Iris pigment epithelial cell (primary cell): ENCODE results near the gene SMAP2.
A peak's percentile ranks its signal among the peaks of the same experiment; 100 is the strongest.

Experiments
- DNase-seq: peaks from one replicate; pipeline ENCODE4 v3.0.0-alpha.2; 2011; ENCODE audit warnings: low read depth

SMAP2 gene

DNA sequence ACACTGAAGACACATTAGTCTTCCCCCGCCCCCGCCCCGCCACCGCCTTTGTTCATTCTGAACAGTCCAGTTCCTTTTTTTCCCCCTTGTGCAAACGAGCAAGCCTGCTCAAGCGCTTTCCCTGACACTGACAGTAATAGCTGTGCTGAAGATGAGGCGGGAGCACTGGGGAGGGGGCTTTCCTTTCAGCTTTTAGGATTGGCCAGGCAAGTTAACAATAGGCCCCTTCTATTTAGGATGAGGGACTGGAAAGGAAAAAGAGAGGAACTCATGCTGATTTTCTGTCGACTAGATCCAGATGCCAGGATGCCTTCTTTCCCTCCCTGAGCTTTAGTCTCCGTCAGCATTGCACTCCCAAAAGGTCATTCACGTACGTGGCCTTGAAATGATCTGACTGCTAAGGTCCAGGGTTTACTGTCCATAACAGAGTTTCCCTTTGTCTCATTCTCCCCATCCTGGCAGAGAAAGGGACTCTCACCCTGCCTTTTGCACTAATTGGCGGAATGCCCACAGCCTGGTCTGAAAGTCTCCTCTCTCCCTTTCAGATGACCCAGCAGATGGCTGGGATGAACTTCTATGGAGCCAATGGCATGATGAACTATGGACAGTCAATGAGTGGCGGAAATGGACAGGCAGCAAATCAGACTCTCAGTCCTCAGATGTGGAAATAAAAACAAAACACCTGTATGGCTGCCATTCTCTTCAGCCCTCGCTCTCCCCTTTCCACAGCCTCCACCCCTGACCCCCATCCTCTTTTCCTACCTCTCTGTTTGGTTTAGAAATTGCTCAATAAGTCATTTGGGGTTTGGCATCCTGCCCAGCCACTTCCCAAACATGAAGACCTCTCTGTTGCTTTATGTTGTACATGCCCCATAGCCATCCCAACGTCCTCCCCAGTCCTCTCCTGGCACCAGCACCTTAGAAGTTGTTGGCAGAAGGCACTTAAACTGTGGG is 48.2 kb downstream of the SMAP2 start:
- DNase-seq: peak; percentile 31

- DNase-seq: no peak
These were observed 49.2 kb downstream of the SMAP2 start for GRCh38 chr1:40422630-40423263.

- no peak for DNase-seq
These were observed 49.7 kb downstream of the SMAP2 start for GRCh38 chr1:40423264-40423642.

GRCh38 chr1:40423951-40424618 is 50.6 kb downstream of the SMAP2 start:
- no peak for DNase-seq

DNA sequence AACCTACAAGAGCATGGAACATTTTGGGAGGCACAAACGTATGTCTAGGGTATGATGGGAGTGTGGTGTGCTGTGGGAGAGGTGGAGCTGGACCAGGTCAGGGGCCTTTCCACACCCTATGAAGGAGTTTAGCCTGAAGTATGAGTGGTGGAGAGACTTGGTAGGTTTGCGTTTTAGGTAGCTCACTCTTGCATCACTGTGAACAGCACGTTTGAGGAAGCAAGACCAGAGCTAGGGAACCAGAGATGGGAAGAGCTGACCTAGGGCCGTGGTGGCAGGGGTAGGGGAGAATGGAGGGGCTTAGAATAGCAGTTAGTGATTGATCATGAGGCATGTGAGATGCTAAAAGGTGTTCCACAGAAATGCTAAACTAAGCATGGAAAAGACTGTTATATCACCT is 51.7 kb downstream of the SMAP2 start:
- no peak for DNase-seq

- DNase-seq: no peak
These were observed 57.9 kb downstream of the SMAP2 start for GRCh38 chr1:40431385-40431784.

GRCh38 chr1:40432644-40433390 is 59.3 kb downstream of the SMAP2 start:
- no peak for DNase-seq

DNA sequence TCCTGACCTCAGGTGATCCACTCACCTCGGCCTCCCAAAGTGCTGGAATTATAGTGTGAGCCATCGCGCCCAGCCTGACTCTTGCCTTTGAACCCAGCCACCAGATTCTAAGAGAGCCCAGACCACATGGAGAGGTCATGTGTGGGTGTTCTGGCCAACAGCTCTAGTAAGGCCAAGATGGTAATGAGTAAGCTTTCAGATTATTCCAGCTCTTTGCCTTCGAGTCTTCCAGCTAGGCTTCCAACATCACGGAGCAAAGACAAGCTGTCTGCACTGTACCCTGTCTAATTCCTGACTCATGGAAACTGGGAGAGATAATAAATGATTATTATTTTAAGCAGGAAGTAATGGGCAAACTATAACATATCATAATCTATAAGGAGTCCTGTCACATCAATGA is 61.9 kb downstream of the SMAP2 start:
- DNase-seq: peak; percentile 54

GRCh38 chr1:40435876-40436275 is 62.3 kb downstream of the SMAP2 start:
- no peak for DNase-seq

- DNase-seq: peak; percentile 36
These were observed 65.0 kb downstream of the SMAP2 start for GRCh38 chr1:40438391-40439015.

- DNase-seq: no peak
These were observed 65.7 kb downstream of the SMAP2 start for GRCh38 chr1:40439247-40439646.

- peak; percentile 92 for DNase-seq
These were observed 76.4 kb downstream of the SMAP2 start, which contains the start of gene ZFP69B for GRCh38 chr1:40449684-40450494. ZFP69B (plus strand) TSS chr1:40450476; CDS start chr1:40450962, 486 bp downstream.

DNA sequence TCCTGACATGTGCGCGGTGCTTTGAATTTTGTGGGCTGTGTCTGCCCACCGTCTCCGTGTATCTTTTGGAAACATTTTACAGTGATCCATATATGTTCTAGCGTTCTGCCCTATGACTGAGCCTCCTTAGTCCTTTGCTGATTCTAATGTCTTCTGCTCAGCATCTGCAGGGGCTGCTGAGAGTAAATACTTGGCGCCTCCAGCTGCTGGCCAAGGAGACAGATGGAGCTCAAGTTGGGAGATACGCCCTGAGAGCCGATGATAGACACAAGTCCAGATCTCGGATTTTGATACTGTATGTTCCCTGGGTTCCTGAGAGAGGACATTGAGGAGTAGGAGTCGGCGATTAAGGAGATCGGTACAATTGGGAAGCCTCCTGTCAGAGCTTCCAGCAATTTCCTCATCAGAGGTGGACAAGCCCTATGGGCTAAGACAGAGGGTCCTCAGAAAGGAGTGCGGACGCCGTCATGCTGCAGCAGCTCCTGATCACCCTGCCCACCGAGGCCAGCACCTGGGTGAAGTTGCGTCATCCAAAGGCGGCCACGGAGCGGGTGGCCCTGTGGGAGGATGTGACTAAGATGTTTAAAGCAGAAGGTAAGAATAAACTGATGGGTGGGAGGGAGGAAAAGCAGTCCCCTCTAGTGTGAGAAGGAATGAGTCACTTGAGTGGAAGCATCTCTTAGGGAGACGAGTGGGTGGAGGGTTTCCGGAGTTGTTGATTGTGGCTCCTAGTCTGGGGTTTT is 77.1 kb downstream of the SMAP2 start:
- peak; percentile 88 for DNase-seq

DNA sequence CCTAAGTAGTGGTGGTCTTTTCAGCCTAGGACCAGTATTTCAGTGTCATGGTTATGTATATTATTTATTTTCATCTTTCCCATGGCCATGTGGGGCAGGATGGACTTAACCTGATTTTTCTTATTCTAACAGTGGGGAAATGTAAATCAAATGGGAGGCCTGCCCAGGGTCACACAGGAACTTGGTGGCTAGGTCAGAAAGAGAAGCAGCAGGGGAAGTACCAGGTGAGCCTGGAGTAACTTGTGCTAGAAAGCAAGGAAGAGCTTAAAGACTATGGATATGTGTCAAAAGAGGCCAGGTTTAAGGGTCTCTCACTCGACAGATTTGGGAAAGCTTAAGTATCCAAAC is 77.7 kb downstream of the SMAP2 start:
- DNase-seq: no peak

GRCh38 chr1:40454873-40455272 is 81.3 kb downstream of the SMAP2 start:
- no peak for DNase-seq

GRCh38 chr1:40462956-40463590 is 89.5 kb downstream of the SMAP2 start:
- peak; percentile 7 for DNase-seq

DNA sequence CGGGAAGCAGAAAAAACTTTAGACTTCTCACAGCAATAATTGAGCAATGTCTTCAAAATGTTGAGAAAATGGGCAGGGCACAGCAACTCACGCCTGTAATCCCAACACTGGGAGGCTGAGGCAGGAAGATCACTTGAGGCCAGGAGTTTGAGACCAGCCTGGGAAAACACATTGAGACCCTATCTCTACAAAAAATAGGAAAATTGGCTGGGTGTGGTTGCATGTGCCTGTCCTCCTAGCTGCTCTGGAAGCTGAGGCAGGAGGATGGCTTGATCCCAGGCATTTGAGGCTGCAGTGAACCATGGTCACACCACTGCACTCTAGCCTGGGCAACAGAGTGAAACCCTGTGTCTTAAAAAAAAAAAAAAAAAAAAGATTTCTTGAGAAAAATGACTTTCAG is 95.8 kb downstream of the SMAP2 start:
- DNase-seq: no peak
